HG03575 (cell line): Measurements from ENCODE around the gene ATP1B1.
"Not testable (repeated sequence)": the region's sequence is repeated elsewhere in the genome, so short reads cannot be mapped to it uniquely, and the experiment has no call there.

Source experiments
- ATAC-seq: cut with Tn5 transposase; IDR thresholded peaks from one replicate; pipeline ENCODE4 v1.9.1; 2021; ENCODE audit not compliant: unreplicated experiment, insufficient number of reproducible peaks, low FRiP score; ENCODE audit errors: extremely low read depth

The ATP1B1 gene

DNA sequence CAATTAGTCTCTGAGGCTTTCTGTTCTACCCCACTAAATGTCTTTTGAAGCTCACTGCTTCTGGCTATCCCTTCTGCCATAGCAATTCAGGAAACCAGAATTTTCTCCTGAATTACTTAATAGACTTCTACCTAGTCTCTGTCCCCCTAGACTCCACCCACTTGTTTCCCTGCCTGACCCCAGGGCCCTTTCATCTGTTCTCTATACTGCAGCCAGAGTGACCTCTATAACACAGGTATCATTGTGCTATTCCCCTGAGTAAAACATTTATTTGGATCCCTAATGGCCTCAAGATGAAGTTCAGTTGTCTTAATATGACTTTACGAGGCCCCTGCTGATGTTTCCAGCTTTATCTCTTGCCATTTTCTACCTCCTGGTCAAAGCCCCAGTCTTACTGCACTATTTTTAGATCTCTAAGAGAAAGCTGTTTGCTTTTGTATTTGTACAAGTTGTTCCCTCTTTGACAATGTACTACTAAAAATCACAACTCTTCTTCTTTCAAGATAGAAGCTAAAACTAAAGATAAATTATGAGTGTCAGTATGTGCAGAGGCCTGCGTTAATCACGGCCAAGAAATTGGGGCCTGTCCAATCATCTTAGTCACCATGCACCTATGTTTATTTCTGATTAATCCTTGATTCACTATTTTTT lies 54.5 kb downstream of the ATP1B1 start:
- no peak for ATAC-seq

DNA sequence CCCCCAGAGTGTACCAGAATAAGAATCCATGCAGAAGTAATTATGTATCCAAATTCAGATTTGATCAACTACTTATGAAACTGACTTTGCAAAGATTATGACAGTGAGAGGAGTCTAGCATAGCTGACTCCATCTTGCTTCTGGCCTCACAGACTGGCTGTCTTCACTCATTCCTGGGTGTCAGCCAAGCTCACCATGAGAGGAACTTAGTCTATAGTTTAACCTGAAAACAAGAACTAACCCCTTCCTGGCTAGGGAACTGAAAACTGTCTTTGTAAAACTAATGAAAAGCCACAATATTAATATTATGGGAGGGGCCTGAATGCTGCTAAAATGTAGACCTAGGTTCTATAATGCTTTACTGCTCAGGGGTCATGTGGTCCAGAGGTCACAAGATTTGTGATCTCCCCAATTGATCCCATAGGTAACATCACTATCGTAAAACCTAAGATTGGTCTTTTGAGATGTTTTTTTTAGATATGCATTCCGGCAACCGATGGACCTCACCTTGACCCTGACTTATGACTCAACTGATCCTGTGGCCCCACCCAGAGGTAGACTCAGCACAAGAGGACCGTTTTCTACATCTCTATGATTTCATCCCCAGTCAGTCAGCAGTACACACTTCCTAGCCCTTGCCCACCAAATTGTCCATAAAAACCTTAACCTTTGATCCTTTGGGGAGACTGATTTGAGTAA lies 55.2 kb downstream of the ATP1B1 start:
- ATAC-seq: no peak

DNA sequence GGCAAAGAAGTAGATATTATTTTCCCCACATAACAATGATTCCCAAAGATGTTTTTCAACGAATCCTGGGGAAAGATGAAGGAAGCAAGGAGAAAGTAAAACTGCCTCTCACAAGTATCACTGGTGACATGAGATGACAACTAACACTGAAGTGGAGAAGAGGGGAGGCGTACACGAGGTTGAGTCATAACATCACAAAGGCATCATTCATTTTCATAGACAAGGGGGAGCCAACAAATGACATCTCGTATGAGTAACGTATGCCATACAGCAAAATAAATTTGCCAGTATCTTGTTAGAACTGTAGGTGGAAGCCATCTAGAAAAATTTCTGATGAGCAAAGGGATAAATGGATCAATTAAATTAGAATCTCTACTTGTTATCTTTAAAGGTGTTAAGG lies 56.6 kb downstream of the ATP1B1 start:
- no peak for ATAC-seq

DNA sequence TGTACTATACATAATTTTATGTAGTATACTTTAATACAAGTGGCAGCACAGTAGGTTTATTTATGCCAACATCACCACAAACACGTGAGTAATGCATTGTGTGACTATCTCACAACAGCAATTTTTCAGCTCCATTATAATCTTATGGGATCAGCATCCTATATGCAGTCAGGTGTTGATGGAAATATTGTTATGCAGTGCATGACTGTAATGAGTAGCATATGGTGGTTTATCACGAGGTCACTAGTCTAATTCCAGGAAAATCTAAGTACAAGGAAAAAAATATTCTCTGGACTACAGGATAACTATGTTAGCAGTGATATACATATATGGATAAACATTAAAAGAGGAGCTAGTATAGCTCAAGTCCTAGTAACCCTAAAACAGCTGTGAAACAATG lies 69.0 kb downstream of the ATP1B1 start:
- no peak for ATAC-seq

DNA sequence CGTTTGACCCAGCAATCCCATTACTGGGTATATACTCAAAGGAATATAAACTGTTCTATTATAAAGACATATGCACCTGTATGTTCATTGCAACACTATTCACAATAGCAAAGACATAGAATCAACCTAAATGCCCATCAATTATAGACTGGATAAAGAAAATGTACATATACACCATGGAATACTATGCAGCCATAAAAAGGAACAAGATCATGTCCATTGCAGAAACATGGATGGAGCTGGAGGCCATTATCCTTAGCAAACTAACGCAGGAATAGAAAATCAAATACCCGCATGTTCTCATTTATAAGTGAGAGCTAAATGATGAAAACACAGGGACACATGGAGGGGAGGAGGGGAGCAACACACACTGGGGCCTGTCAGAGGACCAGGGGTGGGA lies 72.9 kb downstream of the ATP1B1 start:
- not testable (repeated sequence) for ATAC-seq

DNA sequence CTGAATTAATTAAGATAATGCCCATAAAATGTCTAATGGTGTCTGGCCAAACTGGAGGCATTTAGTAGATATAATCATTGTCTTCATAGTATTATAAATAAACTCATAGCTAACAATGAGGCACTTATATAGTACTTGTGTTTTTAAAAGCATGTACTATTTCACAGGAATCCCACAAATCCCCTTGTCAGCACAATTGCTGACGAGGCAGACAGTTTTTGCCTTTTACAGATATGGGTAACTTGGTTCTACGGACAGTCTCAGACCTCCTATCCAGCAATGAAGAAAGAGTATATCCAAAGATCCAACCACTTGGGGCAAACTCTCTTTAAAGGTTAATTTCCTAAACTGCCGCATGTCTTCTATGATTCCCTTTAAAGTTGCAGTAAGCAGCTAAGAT lies 73.7 kb downstream of the ATP1B1 start:
- ATAC-seq: no peak
